Amniotic epithelial cell (primary cell): ENCODE data around the gene MAP3K15.
A peak's percentile ranks its signal among the peaks of the same experiment; 100 is the strongest.

Source experiments
- DNase-seq: peaks from one replicate; pipeline ENCODE4 v3.0.0-alpha.2; 2010; ENCODE audit warnings: low read depth

MAP3K15 gene

GRCh38 chrX:19392703-19393102, 122.6 kb downstream of the MAP3K15 start:
- no peak for DNase-seq

- DNase-seq, result no peak
Observed at GRCh38 chrX:19392078-19392477, 123.2 kb downstream of the MAP3K15 start.

- DNase-seq, result no peak
Observed at GRCh38 chrX:19389227-19389845, 126.0 kb downstream of the MAP3K15 start.

- DNase-seq, result no peak
Observed at GRCh38 chrX:19388741-19389140, 126.6 kb downstream of the MAP3K15 start.

- no peak for DNase-seq
Observed at GRCh38 chrX:19388064-19388679, 127.1 kb downstream of the MAP3K15 start.

- DNase-seq, result no peak
Observed at GRCh38 chrX:19386679-19387078, 128.6 kb downstream of the MAP3K15 start.

- peak; percentile 16 for DNase-seq
Observed at GRCh38 chrX:19382555-19383145, 132.7 kb downstream of the MAP3K15 start.

GRCh38 chrX:19381326-19381725, 134.0 kb downstream of the MAP3K15 start:
- DNase-seq, result no peak

GRCh38 chrX:19377799-19378198, 137.5 kb downstream of the MAP3K15 start:
- no peak for DNase-seq

GRCh38 chrX:19375546-19375945, 139.8 kb downstream of the MAP3K15 start:
- no peak for DNase-seq

GRCh38 chrX:19373351-19373891, 141.9 kb downstream of the MAP3K15 start:
- no peak for DNase-seq

GRCh38 chrX:19372547-19373331, 142.6 kb downstream of the MAP3K15 start:
- DNase-seq, result no peak

- DNase-seq, result peak; percentile 57
Observed at GRCh38 chrX:19372170-19372546, 143.2 kb downstream of the MAP3K15 start.

GRCh38 chrX:19370061-19370460, 145.2 kb downstream of the MAP3K15 start:
- DNase-seq, result peak; percentile 18

GRCh38 chrX:19368576-19368975, 146.7 kb downstream of the MAP3K15 start:
- no peak for DNase-seq

GRCh38 chrX:19361701-19362100, 153.6 kb downstream of the MAP3K15 start:
- peak; percentile 60 for DNase-seq

- DNase-seq, result no peak
Observed at GRCh38 chrX:19360903-19361302, 154.4 kb downstream of the MAP3K15 start.

- no peak for DNase-seq
Observed at GRCh38 chrX:19358521-19358920, 156.8 kb downstream of the MAP3K15 start.

- no peak for DNase-seq
Observed at GRCh38 chrX:19354625-19355024, 160.7 kb downstream of the MAP3K15 start.

- DNase-seq, result no peak
Observed at GRCh38 chrX:19350941-19351384, 164.3 kb downstream of the MAP3K15 start.

- no peak for DNase-seq
Observed at GRCh38 chrX:19349264-19349663, 166.0 kb downstream of the MAP3K15 start.

- DNase-seq, result peak; percentile 17
Observed at GRCh38 chrX:19347916-19348315, 167.4 kb downstream of the MAP3K15 start.
